Keratinocyte (primary cell): ENCODE measurements around the gene RBM8A. TPM values are rescaled to one million over a fixed set of nuclear protein-coding genes. Genes with fewer than 3 reads are reported as not detected.

Experiments used
- DNase-seq: peaks from one replicate; pipeline ENCODE4 v3.0.0-alpha.2; 2011; ENCODE audit warnings: low read depth, missing footprints, low spot score
- FAIRE-seq: peaks from 2 replicates; lab custom pipeline; 2011; peaks lifted over from hg19 to GRCh38; lab: Jason Lieb, UNC
- H2AFZ ChIP-seq: 2 replicates; pipeline ENCODE4 v1.6.0; 2012; ENCODE audit warnings: low read length, control low read depth, inconsistent platforms; ENCODE audit not compliant: control insufficient read depth
- H3K27ac ChIP-seq: 2 replicates; pipeline ENCODE4 v1.5.1; 2011; ENCODE audit warnings: low read length; ENCODE audit not compliant: control insufficient read depth, insufficient read depth
- H3K27me3 ChIP-seq: 3 replicates; pipeline ENCODE4 v1.6.0; 2011; ENCODE audit warnings: low read length; ENCODE audit not compliant: control insufficient read depth, insufficient read depth; ENCODE audit errors: extremely low read depth
- H3K36me3 ChIP-seq, 2 experiments: 2 replicates in 1 of 2; 3 replicates in 1 of 2; pipeline ENCODE4 v1.5.1; 2011; ENCODE audit warnings: low read length in 2 of 2, mild to moderate bottlenecking in 1 of 2; ENCODE audit not compliant: control insufficient read depth in 2 of 2, insufficient read depth in 2 of 2; ENCODE audit errors: extremely low read depth in 1 of 2
- H3K4me1 ChIP-seq: 3 replicates; pipeline ENCODE4 v1.5.1; 2011; ENCODE audit warnings: low read length; ENCODE audit not compliant: control insufficient read depth, insufficient read depth; ENCODE audit errors: extremely low read depth
- H3K4me2 ChIP-seq: 3 replicates; pipeline ENCODE4 v1.6.0; 2011; ENCODE audit warnings: low read depth, low read length; ENCODE audit not compliant: control insufficient read depth, insufficient read depth; ENCODE audit errors: extremely low read depth
- H3K4me3 ChIP-seq, 3 experiments: fragments of 200-600 bp in 1 of 3; sonication (generic) in 1 of 3; 2 replicates in 2 of 3; 3 replicates in 1 of 3; pipeline ENCODE4 v1.5.1; 2011 to 2016; ENCODE audit warnings: low read length in 3 of 3, mild to moderate bottlenecking in 3 of 3, control low read depth in 2 of 3, inconsistent platforms in 1 of 3, low read depth in 1 of 3, mixed read lengths in 1 of 3, mixed run types in 1 of 3, moderate library complexity in 1 of 3; ENCODE audit not compliant: control insufficient read depth in 2 of 3, insufficient read depth in 2 of 3; ENCODE audit errors: extremely low read depth in 1 of 3
- H3K79me2 ChIP-seq: 2 replicates; pipeline ENCODE4 v1.6.0; 2012; ENCODE audit warnings: low read length; ENCODE audit not compliant: control insufficient read depth, insufficient read depth
- H3K9ac ChIP-seq: 3 replicates; pipeline ENCODE4 v1.6.0; 2011; ENCODE audit warnings: low read length; ENCODE audit not compliant: control insufficient read depth, insufficient read depth; ENCODE audit errors: extremely low read depth
- H3K9me1 ChIP-seq: 3 replicates; pipeline ENCODE4 v1.6.0; 2011; ENCODE audit warnings: low read length; ENCODE audit not compliant: control insufficient read depth, insufficient read depth; ENCODE audit errors: extremely low read depth
- H3K9me3 ChIP-seq: 2 replicates; pipeline ENCODE4 v1.5.1; 2012; ENCODE audit warnings: low read depth, low read length; ENCODE audit not compliant: control insufficient read depth
- H4K20me1 ChIP-seq: 3 replicates; pipeline ENCODE4 v1.6.0; 2011; ENCODE audit warnings: low read length; ENCODE audit not compliant: control insufficient read depth, insufficient read depth; ENCODE audit errors: extremely low read depth
- EZH2 ChIP-seq: IDR thresholded peaks from one replicate; pipeline ENCODE4 v1.6.1; 2012; ENCODE audit warnings: inconsistent platforms, mild to moderate bottlenecking, low read length, moderate library complexity
- dilution Hi-C: fragments of 300-500 bp; cut with MboI; formaldehyde crosslinking; loops from one replicate; pipeline ENCODE4 v1.7.0; 2020; ENCODE audit warnings: low sequenced_read_pairs; ENCODE audit not compliant: extremely low pct_ligation_motif_present
- polyA plus RNA-seq, 5 experiments: library from polyadenylated mRNA; depleted of rRNA in 3 of 5; stranded (reverse) in 3 of 5; stranded (forward) in 1 of 5; unstranded in 1 of 5; fragments of >200 nt; gene quantifications; 1 replicate in 1 of 5; 2 replicates in 3 of 5; 3 replicates in 1 of 5; pipeline versions ENCODE4 v1.2.1 to v1.2.3, GENCODE V29; 2011 to 2012; ENCODE audit warnings: missing spikeins in 2 of 5, low read depth in 1 of 5, low replicate concordance in 1 of 5
- TF ChIP-seq, protein P1 (sequence below), 3 experiments: IDR thresholded peaks in 1 of 3; conservative IDR thresholded peaks in 1 of 3; optimal IDR thresholded peaks in 1 of 3; 2 replicates in 2 of 3; 3 replicates in 1 of 3; pipeline versions ENCODE3 to v1.5.1; 2011; ENCODE audit warnings: low read length in 3 of 3, mild to moderate bottlenecking in 3 of 3, moderate library complexity in 2 of 3, control low read depth in 1 of 3, inconsistent platforms in 1 of 3; ENCODE audit not compliant: insufficient read depth in 2 of 3; ENCODE audit errors: extremely low read depth in 1 of 3

RBM8A gene
- polyA plus RNA-seq, 1 donor (not counting 4 experiments of a cell fraction or from before 2014, with no cell fraction given) = 209 TPM

DNA sequence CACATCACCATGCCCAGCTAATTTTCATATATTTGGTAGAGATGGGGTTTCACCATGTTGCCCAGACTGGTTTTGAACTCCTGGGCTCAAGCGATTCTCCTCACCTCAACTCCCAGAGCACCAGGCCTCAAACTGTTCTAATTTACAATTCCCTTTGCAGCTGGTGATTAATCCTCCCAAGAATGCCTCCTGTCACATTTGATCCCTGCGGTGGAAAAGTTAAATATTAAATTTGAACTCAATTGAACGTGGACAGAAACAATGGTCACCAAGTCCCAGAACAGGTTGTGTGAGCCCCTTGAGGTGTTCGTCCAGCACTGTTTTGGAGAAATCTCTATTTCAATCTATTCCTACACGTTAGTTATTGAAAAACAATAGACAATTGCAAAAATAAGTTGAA, 39.7 kb downstream of the RBM8A start:
- Histone ChIP-seq H2AFZ (no peak overlapping the region), H3K9me1 (no peaks in the 10 kb centered on the region), H3K79me2 (no peaks in the 10 kb centered on the region), H3K4me2 (no peak overlapping the region), H4K20me1 (no peaks in the 10 kb centered on the region), H3K4me1 (peaks cover 28% of the 10 kb centered on the region), H3K27ac (no peak overlapping the region), H3K36me3 (no peaks in the 10 kb centered on the region), H3K9me3 (no peaks in the 10 kb centered on the region), H3K9ac (no peak overlapping the region), H3K27me3 (no peaks in the 10 kb centered on the region), H3K4me3 (no peak overlapping the region)
- dilution Hi-C loops = no loop called here
- DNase-seq (no peak), FAIRE-seq (no peak)
- no peak for TF ChIP-seq EZH2
- TF ChIP-seq, protein P1, sequence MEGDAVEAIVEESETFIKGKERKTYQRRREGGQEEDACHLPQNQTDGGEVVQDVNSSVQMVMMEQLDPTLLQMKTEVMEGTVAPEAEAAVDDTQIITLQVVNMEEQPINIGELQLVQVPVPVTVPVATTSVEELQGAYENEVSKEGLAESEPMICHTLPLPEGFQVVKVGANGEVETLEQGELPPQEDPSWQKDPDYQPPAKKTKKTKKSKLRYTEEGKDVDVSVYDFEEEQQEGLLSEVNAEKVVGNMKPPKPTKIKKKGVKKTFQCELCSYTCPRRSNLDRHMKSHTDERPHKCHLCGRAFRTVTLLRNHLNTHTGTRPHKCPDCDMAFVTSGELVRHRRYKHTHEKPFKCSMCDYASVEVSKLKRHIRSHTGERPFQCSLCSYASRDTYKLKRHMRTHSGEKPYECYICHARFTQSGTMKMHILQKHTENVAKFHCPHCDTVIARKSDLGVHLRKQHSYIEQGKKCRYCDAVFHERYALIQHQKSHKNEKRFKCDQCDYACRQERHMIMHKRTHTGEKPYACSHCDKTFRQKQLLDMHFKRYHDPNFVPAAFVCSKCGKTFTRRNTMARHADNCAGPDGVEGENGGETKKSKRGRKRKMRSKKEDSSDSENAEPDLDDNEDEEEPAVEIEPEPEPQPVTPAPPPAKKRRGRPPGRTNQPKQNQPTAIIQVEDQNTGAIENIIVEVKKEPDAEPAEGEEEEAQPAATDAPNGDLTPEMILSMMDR (optimal IDR thresholded peaks at IDR 0.05 in 1 of 3, IDR thresholded peaks at IDR 0.05 in 1 of 3, conservative IDR thresholded peaks at IDR 0.05 in 1 of 3; ENCODE audit: extremely low read depth in 1 of 3, insufficient read depth in 2 of 3, low read length in 3 of 3) = no peak

GRCh38 chr1:145886816-145887215, 40.5 kb downstream of the RBM8A start:
- Histone ChIP-seq H3K4me1 (peaks cover 20% of the 10 kb centered on the region), H3K4me3 (no peak overlapping the region), H3K36me3 (no peaks in the 10 kb centered on the region), H3K4me2 (no peak overlapping the region), H2AFZ (no peak overlapping the region), H4K20me1 (no peaks in the 10 kb centered on the region), H3K9ac (no peak overlapping the region), H3K9me1 (no peaks in the 10 kb centered on the region), H3K79me2 (no peaks in the 10 kb centered on the region), H3K27ac (no peak overlapping the region), H3K27me3 (no peaks in the 10 kb centered on the region), H3K9me3 (no peaks in the 10 kb centered on the region)
- no peak for DNase-seq
- dilution Hi-C loops = no loop called here
- TF ChIP-seq, protein P1 (optimal IDR thresholded peaks at IDR 0.05 in 1 of 3, IDR thresholded peaks at IDR 0.05 in 1 of 3, conservative IDR thresholded peaks at IDR 0.05 in 1 of 3; ENCODE audit: extremely low read depth in 1 of 3, insufficient read depth in 2 of 3, low read length in 3 of 3) = no peak
- TF ChIP-seq EZH2 = no peak
- FAIRE-seq = no peak
